ENCODE data around the gene AHDC1.

- TF ChIP-seq, protein P1, sequence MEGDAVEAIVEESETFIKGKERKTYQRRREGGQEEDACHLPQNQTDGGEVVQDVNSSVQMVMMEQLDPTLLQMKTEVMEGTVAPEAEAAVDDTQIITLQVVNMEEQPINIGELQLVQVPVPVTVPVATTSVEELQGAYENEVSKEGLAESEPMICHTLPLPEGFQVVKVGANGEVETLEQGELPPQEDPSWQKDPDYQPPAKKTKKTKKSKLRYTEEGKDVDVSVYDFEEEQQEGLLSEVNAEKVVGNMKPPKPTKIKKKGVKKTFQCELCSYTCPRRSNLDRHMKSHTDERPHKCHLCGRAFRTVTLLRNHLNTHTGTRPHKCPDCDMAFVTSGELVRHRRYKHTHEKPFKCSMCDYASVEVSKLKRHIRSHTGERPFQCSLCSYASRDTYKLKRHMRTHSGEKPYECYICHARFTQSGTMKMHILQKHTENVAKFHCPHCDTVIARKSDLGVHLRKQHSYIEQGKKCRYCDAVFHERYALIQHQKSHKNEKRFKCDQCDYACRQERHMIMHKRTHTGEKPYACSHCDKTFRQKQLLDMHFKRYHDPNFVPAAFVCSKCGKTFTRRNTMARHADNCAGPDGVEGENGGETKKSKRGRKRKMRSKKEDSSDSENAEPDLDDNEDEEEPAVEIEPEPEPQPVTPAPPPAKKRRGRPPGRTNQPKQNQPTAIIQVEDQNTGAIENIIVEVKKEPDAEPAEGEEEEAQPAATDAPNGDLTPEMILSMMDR (IDR thresholded peaks at IDR 0.05 in 2 of 3, conservative IDR thresholded peaks at IDR 0.05 in 1 of 3; ENCODE audit: insufficient read depth in 2 of 3, low read depth in 1 of 3, low read length in 3 of 3), result no peak
- no peak for TF ChIP-seq SP1 (CRISPR knock-in tag; IDR thresholded peaks at IDR 0.05)
- TF ChIP-seq HMBOX1 (IDR thresholded peaks at IDR 0.05), result no peak
- TF ChIP-seq TOE1 (IDR thresholded peaks at IDR 0.05; ENCODE audit: borderline replicate concordance), result no peak
- no peak for TF ChIP-seq TOE1 (CRISPR knock-in tag; IDR thresholded peaks at IDR 0.05; ENCODE audit: borderline replicate concordance, low read depth)
- TF ChIP-seq TAF15 (IDR thresholded peaks at IDR 0.05; ENCODE audit: low read depth, low read length), result no peak
- TF ChIP-seq MAX (CRISPR knock-in tag; IDR thresholded peaks at IDR 0.05), result no peak
- TF ChIP-seq CREBBP (IDR thresholded peaks at IDR 0.05; ENCODE audit: low read depth, low read length), result no peak
- TF ChIP-seq NFE2 (IDR thresholded peaks at IDR 0.05; ENCODE audit: low read depth), result no peak
- TF ChIP-seq ATF2 (CRISPR knock-in tag; IDR thresholded peaks at IDR 0.05), result no peak
- TF ChIP-seq CHD4 (IDR thresholded peaks at IDR 0.05; ENCODE audit: insufficient read depth, insufficient replicate concordance, low read depth, low read length, poor library complexity, severe bottlenecking), result no peak
- TF ChIP-seq, protein P2, sequence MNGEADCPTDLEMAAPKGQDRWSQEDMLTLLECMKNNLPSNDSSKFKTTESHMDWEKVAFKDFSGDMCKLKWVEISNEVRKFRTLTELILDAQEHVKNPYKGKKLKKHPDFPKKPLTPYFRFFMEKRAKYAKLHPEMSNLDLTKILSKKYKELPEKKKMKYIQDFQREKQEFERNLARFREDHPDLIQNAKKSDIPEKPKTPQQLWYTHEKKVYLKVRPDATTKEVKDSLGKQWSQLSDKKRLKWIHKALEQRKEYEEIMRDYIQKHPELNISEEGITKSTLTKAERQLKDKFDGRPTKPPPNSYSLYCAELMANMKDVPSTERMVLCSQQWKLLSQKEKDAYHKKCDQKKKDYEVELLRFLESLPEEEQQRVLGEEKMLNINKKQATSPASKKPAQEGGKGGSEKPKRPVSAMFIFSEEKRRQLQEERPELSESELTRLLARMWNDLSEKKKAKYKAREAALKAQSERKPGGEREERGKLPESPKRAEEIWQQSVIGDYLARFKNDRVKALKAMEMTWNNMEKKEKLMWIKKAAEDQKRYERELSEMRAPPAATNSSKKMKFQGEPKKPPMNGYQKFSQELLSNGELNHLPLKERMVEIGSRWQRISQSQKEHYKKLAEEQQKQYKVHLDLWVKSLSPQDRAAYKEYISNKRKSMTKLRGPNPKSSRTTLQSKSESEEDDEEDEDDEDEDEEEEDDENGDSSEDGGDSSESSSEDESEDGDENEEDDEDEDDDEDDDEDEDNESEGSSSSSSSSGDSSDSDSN (IDR thresholded peaks at IDR 0.05; ENCODE audit: borderline replicate concordance in 1 of 2, low read depth in 2 of 2, low read length in 2 of 2), result no peak
- TF ChIP-seq MBD1 (CRISPR knock-in tag; IDR thresholded peaks at IDR 0.05), result no peak
- TF ChIP-seq RAD21 (CRISPR knock-in tag; conservative IDR thresholded peaks at IDR 0.05 in 1 of 2, IDR thresholded peaks at IDR 0.05 in 1 of 2), result no peak
- no peak for TF ChIP-seq RBM17 (IDR thresholded peaks at IDR 0.05; ENCODE audit: borderline replicate concordance, low read depth, low read length)
Observed at GRCh38 chr1:27509127-27510080, 94.5 kb downstream of the AHDC1 start.

Data from K562 (cell line).